NCI-H2081 (cell line): ENCODE measurements around the gene ASAH2B.

Experiments
- DNase-seq, 2 experiments: peaks; one replicate each; lab custom pipeline; 2025; lab: John Stamatoyannopoulos, UW

ASAH2B gene

GRCh38 chr10:50798297-50798696 is 58.6 kb downstream of the ASAH2B start:
- DNase-seq = no peak

- DNase-seq = no peak
Measured at GRCh38 chr10:50799595-50799994, 59.9 kb downstream of the ASAH2B start.

- DNase-seq = no peak
Measured at GRCh38 chr10:50805981-50806622, 66.4 kb downstream of the ASAH2B start.

- DNase-seq = no peak
Measured at GRCh38 chr10:50807851-50808776, 68.4 kb downstream of the ASAH2B start.
